GM19452 (cell line): ENCODE measurements around the gene UXS1.

Experiments
- ATAC-seq: cut with Tn5 transposase; IDR thresholded peaks from one replicate; pipeline ENCODE4 v1.9.1; 2021; ENCODE audit not compliant: unreplicated experiment

UXS1 gene

GRCh38 chr2:106054880-106055655 lies 139.0 kb downstream of the UXS1 start:
- ATAC-seq, result no peak

- no peak for ATAC-seq
These were observed 139.8 kb downstream of the UXS1 start for GRCh38 chr2:106054321-106054720.

DNA sequence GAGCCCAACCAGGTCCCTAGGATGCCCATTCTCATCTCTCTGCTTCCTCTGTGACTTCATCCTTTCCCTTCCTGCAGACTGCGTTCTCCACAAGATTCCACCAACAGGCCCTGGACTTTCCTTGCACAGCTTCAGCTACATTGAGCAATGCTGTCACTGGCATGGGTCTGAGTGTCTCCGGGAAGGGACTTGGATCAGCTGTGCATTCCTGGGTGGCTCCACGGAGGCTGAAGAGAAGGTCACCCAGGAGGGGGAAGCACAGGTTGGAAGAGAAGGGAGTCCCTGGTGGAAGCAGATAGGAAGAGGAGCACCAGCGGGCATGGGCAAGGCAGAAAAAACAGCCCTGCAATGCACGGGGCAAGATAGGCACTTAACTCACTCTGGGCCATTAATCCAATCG lies 140.5 kb downstream of the UXS1 start:
- ATAC-seq, result no peak

GRCh38 chr2:106053116-106053515 lies 141.0 kb downstream of the UXS1 start:
- no peak for ATAC-seq

GRCh38 chr2:106044859-106045258 lies 149.2 kb downstream of the UXS1 start:
- no peak for ATAC-seq

DNA sequence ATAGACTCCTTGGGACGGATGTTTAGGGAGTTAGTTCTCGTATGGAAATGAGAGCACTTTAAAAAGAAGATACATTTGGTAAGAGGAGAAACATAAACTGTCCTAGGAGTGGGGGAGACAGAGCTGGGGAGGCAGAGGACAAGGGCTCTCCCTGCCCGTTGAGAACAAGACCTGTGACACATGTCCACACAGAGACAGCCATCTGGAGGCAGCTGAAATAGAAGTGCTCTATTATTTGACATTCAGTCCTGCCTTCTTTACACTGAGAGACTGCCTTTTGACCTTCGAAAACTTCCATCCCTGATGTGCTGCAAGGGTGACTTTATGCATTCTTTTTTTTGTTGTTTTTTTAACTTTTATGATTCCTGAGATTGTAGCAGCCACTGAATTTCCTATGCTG lies 150.1 kb downstream of the UXS1 start:
- no peak for ATAC-seq
